Coronary artery (tissue), 2 donors: ENCODE results near the gene CRYBB3.
A peak's percentile ranks its signal among the peaks of the same experiment; 100 is the strongest.
"Not testable (repeated sequence)": the region's sequence is repeated elsewhere in the genome, so short reads cannot be mapped to it uniquely, and the experiment has no call there.

ENCODE experiments used
- DNase-seq: peaks from one replicate; pipeline ENCODE4 v3.0.0-alpha.2; 2017; ENCODE audit warnings: low spot score
- H3K27ac ChIP-seq, 2 donors: fragments of 200-600 bp; sonication (generic); one replicate each; pipeline ENCODE4 v1.5.1; 2016 to 2019
- H3K4me3 ChIP-seq: fragments of 200-600 bp; sonication (generic); 2 replicates; pipeline ENCODE4 v1.5.1; 2016; ENCODE audit warnings: mild to moderate bottlenecking, moderate library complexity
- TF ChIP-seq, protein P1 (sequence below): fragments of 200-600 bp; sonication (generic); IDR thresholded peaks from one replicate; pipeline ENCODE4 v1.5.1; 2019; ENCODE audit warnings: antibody characterized with exemption

Gene CRYBB3

DNA sequence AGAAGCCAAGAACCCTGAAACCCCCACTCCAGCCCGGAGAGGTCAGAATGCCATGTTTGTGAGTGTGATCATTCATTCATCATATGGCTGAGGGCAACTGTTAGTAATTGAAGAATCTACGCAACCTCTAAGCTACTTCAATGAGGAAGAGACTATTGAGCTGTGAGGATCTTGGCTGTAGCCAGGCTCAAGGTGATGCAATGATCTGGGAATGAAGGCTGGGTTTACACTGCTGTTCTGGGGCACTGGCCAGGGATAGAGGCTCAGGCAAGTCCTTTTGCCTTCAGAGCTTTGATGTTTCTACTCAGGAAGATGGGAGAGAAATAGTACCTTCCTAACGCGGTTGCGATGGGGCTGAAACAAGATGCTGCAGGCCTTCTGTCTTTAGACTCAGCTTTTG is 32.6 kb downstream of the CRYBB3 start:
- no peak for DNase-seq
- TF ChIP-seq, protein P1, sequence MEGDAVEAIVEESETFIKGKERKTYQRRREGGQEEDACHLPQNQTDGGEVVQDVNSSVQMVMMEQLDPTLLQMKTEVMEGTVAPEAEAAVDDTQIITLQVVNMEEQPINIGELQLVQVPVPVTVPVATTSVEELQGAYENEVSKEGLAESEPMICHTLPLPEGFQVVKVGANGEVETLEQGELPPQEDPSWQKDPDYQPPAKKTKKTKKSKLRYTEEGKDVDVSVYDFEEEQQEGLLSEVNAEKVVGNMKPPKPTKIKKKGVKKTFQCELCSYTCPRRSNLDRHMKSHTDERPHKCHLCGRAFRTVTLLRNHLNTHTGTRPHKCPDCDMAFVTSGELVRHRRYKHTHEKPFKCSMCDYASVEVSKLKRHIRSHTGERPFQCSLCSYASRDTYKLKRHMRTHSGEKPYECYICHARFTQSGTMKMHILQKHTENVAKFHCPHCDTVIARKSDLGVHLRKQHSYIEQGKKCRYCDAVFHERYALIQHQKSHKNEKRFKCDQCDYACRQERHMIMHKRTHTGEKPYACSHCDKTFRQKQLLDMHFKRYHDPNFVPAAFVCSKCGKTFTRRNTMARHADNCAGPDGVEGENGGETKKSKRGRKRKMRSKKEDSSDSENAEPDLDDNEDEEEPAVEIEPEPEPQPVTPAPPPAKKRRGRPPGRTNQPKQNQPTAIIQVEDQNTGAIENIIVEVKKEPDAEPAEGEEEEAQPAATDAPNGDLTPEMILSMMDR: no peak

DNA sequence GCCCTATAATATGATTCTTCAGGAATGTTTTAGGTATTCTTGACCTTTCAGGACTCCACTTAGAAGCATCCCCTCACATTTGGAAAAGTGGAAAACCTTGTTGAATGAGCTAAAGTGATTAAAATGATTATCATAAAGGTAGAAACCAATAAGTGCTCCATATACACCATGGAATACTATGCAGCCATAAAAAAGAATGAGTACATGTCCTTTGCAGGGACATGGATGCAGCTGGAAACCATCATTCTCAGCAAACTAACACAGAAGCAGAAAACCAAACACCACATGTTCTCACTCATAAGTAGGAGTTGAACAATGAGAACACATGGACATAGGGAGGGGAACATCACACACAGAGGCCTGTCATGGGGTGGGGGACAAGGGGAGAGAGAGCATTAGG is 34.0 kb downstream of the CRYBB3 start:
- not testable (repeated sequence) for DNase-seq

More for the DNA sequence above, 32.6 kb downstream of the CRYBB3 start:
- Histone ChIP-seq H3K4me3 (no peak overlapping the region), H3K27ac (no peak overlapping the region)

DNA sequence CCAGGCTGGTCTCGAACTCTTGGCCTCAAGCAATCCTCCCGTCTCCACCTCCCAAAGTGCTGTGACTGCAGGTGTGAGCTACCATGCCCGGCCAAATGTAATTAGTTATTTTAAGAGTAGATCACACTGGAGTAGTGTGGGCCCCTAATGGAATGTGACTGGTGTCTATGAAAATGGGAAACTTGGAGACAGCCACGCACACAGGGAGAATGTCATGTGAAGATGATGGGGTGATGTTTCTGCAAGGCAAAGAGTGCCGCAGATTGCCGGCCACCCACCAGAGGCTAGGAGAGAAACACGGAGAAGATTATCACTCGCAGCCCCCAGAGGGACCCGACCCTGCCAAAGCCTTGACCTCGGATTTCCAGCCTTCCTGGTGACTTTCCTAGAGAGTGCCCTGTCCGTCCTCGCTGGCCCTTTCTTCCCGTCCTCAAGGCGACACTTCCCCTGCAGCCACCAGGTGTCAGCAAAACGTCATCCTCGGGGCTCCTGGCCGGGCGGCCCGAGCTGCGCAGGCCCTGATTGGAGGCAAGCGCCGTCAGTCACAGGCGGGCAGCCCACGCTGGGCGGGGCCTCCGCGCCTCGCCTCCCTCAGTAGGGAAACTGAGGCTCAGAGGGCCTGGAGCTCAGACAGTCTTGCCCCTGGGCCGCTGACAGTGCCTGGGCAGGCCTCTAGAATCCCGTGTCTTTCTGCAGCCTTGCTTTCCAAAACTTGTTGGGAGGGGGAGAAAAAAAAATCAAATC is 36.1 kb downstream of the CRYBB3 start:
- TF ChIP-seq, protein P1: peak; percentile 20
- Histone ChIP-seq H3K27ac (no peak overlapping the region), H3K4me3 (no peak overlapping the region)
- DNase-seq: peak; percentile 77

More for the DNA sequence above, 34.0 kb downstream of the CRYBB3 start:
- H3K27ac ChIP-seq, H3K4me3 ChIP-seq: not testable (repeated sequence)

DNA sequence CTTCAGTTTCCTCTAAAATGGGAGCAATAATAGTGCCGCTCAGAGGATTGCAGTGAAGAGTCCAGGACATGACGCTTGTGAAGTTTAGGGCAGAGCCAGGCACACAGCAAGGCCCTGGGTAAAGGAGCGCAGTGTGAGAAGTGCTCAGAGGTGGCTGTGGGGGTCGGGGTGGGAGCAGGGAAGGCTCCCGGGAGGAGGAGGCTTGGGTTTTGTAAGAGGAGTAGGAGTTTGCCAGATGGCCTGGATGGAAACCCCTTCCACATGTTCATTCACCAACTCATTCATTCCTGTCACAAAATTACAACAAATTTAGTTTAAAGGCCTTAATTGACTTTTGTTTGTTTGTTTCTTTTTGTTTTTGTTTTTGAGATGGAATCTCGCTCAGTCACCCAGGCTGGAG is 36.8 kb downstream of the CRYBB3 start:
- H3K4me3 ChIP-seq: no peak overlapping the region
- H3K27ac ChIP-seq: no peak overlapping the region
- TF ChIP-seq, protein P1: no peak
- no peak for DNase-seq

DNA sequence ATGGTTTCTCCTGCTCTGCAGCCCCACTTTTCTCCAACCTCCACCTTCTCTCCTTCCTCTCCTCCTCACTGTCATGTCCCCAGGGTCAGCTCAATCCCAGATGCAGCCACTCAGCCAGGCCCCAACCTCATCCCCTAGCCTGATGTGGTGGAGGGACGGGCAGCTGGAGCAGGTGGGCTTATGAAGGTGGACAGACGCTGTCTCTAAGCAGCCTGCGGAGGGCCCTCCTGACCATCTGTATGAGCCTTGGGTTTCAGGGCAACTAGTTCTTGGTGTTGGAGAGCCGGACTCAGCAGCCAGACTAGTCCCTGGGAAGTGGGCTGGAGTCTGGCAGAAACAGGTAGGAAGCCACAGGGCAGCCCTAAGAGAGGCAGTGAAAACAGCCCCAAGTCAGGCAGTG is 37.8 kb downstream of the CRYBB3 start:
- H3K4me3 ChIP-seq: no peak overlapping the region
- DNase-seq: no peak
- TF ChIP-seq, protein P1: no peak
- no peak overlapping the region for H3K27ac ChIP-seq

DNA sequence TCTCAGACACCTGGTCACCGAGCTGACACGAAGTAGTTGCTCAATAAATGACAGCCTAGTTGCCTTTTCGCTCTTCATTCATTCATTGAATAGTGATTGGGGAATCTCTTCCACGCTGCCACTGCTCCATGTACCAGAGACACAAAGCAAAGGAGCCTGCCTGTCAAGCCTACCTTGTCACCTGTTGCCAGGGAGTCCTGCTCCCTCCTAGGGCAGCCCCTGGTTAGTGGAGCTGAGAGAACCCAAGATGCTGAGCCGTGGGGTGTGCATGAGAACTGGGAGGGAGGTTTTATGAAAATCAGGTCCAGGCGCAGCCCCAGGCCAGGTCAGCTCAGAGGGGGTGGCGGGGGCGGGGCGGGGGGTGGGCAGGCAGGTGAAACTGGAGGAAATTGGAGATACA is 38.4 kb downstream of the CRYBB3 start:
- DNase-seq, H3K4me3 ChIP-seq, H3K27ac ChIP-seq: not testable (repeated sequence)

DNA sequence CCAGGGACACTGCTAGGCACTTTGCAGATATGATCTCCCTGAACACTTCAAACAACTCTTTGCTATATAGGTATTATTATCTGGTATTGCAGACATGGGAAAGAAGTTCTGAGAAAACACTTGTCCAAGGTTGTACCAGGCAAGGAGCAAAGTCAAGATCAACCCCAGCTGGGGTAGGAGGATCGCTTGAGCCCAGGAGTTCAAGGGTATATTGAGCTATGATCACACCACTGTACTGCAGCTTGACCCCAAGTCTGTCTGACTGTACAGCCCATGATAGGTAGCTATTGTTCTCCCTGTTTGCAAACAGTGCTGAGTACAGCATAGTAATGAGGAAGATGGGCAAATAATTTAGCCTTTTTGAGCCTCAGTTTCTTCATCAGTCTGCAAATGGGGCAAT is 55.5 kb downstream of the CRYBB3 start:
- H3K27ac ChIP-seq, DNase-seq, H3K4me3 ChIP-seq: not testable (repeated sequence)
